SJCRH30 (cell line): ENCODE data around the gene ANAPC10. TPM values are rescaled to one million over a fixed set of nuclear protein-coding genes. Genes with fewer than 3 reads are reported as not detected.
"Not testable (repeated sequence)": the region's sequence is repeated elsewhere in the genome, so short reads cannot be mapped to it uniquely, and the experiment has no call there.

Source experiments
- DNase-seq, 2 experiments: peaks; one replicate each; pipeline ENCODE4 v3.0.0-alpha.2; 2015 to 2020
- H3K27ac ChIP-seq: fragments of 250-450 bp; sonication (Bioruptor Pico); 2 replicates; pipeline ENCODE4 v1.5.1; 2020; ENCODE audit warnings: mild to moderate bottlenecking, moderate library complexity
- H3K27me3 ChIP-seq: fragments of 250-450 bp; sonication (Bioruptor Pico); 2 replicates; pipeline ENCODE4 v1.5.1; 2020; ENCODE audit warnings: mild to moderate bottlenecking, moderate library complexity
- H3K36me3 ChIP-seq: fragments of 250-450 bp; sonication (Bioruptor Pico); 2 replicates; pipeline ENCODE4 v1.5.1; 2020; ENCODE audit warnings: mild to moderate bottlenecking, moderate library complexity
- H3K4me1 ChIP-seq: fragments of 250-450 bp; sonication (Bioruptor Pico); 2 replicates; pipeline ENCODE4 v1.5.1; 2020; ENCODE audit warnings: mild to moderate bottlenecking, moderate library complexity
- H3K4me3 ChIP-seq: fragments of 250-450 bp; sonication (Bioruptor Pico); 2 replicates; pipeline ENCODE4 v1.5.1; 2020; ENCODE audit warnings: mild to moderate bottlenecking, moderate library complexity
- H3K9me3 ChIP-seq: fragments of 250-450 bp; sonication (Bioruptor Pico); replicated peaks from 2 replicates; pipeline ENCODE4 v1.5.1; 2020; ENCODE audit warnings: mild to moderate bottlenecking, moderate library complexity
- total RNA-seq: library from RNA; depleted of rRNA; stranded (reverse); fragments of >200 nt; shearing (Covaris generic); gene quantifications from 2 replicates; pipeline ENCODE4 v1.2.3, GENCODE V29; 2014; rRNA removed

Gene ANAPC10, protein sequence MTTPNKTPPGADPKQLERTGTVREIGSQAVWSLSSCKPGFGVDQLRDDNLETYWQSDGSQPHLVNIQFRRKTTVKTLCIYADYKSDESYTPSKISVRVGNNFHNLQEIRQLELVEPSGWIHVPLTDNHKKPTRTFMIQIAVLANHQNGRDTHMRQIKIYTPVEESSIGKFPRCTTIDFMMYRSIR
- 29.3 and 30.7 TPM in 2 replicates for total RNA-seq

DNA sequence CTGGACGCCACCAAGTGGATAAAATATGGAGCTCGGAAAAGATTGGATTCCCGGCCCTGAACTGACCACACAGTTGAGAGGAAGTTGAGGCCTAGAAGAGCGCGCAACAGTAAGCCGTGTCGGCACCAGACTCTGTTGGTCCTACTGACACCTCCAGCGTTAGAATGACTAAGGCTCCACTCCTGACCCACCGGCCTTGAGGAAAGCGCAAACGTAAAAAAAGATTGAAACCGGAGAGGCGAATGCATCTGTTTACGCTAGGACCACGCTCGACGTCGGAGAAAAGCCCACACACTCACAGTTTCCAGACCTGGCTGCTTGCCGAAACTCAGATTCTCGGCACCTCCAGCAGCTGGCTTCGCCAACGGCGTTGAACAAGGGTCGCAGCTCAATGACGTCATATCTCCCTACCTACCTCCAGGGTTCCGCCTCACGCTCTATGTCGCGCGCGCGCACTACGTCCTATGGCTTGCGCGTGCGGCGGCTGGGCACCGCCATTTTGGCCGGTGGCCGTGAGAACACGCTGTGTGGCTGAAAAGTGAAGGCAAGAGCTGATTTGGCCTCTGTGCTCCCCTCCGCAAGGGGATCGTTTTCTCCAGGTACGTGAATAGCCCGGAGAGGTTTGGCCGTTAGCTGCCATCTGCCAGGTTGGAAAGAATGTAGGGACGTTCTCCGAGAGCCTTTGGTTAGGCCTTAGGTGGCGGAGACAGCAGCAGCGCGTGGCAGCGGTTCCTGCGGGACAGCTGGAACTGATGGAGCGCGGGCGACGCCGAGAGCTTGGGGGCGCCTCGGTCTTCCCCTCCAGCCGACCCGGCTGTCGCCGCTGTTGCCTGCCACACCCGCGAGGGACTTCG, at the start of gene ANAPC10, which contains the start of gene ABCE1:
Gene ANAPC10, minus strand, starts transcription at position 376 of the 854 bp plus-strand sequence. CDS start 2,097 bp downstream, outside the sequence.
Gene ABCE1, plus strand, starts transcription at position 491 of the 854 bp plus-strand sequence. CDS start 6,102 bp downstream, outside the sequence.
- Histone ChIP-seq H3K36me3 (peaks cover 28% of the 10 kb centered on the region), H3K9me3 (no peaks in the 10 kb centered on the region), H3K4me3 (peak within 1 kb of the TSS; percentile 90), H3K4me1 (0 out of 2 replicates have a peak, but pooled peaks cover 4% of the 10 kb centered on the region), H3K27ac (peak within 1 kb of the TSS; percentile 95), H3K27me3 (no peaks in the 10 kb centered on the region)
- DNase-seq = peak; percentile 97 to 98

DNA sequence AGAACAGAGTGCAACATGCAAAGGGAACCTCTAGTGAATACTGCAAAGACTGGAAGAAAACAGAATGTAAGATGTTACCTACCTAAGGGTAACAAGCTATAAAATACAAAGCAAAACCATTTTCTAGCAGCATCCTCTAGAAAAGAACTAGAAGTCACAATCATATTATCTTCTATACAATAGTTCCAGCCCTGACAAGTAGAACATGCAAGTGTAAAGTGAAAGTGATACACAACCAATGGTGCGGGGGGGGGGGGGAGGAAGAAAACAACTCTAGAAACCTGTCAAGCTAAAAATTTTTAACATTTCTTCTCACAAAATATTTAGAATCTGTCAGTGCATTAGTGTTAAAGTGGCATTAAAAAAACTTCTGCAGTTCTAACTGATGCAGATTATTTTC, 38.2 kb upstream of the ANAPC10 start:
- H3K27ac ChIP-seq, DNase-seq: not testable (repeated sequence)

DNA sequence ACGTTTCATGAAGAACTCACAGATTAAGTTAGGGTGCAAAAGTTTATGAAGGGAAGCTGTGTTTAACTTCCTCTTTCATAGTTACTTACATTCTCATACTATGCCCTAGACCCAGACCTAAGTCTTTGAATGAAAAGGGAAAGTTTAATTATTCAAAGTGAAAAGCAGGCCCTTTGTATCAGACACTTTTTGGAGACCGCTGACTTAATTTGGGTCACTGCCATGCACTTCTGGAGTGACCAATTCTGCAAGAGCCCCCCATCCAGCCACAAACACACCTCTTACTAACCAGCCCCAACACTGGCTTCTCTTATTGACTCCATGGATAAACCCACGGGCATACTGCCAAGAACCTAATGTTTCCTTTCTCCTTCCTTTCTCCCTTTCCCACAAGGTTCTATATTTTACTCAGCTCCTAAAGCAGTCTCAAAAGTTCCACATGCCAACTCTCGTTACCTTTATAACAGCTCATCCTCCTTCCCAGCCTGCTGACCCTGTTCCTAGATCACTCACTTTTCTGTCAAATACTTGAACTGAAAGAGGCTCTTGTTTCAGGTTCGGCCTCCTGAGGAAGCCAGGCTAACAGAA, 34.6 kb upstream of the ANAPC10 start:
- Histone ChIP-seq H3K9me3 (no peaks in the 10 kb centered on the region), H3K27me3 (no peaks in the 10 kb centered on the region), H3K27ac (no peak overlapping the region), H3K4me1 (no peaks in the 10 kb centered on the region), H3K4me3 (no peak overlapping the region), H3K36me3 (peaks cover 22% of the 10 kb centered on the region)
- peak; percentile 3 to 27 for DNase-seq

More for the DNA sequence above, 38.2 kb upstream of the ANAPC10 start:
- H3K4me3 ChIP-seq, H3K27me3 ChIP-seq, H3K4me1 ChIP-seq, H3K9me3 ChIP-seq: not testable (repeated sequence)
- H3K36me3 ChIP-seq = peaks cover 26% of the 10 kb centered on the region

DNA sequence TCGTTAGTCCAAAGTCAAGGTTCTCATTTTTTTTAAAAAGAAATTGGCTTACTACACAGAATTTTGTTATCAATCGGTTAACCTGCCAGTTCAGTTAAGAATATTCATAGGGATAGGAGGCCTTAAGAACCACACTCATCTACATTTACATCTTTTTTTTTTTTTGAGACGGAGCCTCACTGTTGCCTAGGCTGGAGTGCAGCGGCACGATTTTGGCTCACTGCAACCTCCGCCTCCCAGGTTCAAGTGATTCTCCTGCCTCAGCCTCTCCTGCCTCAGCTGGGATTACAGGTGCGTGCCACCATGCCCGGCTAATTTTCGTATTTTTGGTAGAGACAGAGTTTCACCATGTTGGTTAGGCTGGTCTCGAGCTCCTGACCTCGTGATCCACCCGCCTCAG, 33.9 kb upstream of the ANAPC10 start:
- no peak overlapping the region for H3K27ac ChIP-seq

DNA sequence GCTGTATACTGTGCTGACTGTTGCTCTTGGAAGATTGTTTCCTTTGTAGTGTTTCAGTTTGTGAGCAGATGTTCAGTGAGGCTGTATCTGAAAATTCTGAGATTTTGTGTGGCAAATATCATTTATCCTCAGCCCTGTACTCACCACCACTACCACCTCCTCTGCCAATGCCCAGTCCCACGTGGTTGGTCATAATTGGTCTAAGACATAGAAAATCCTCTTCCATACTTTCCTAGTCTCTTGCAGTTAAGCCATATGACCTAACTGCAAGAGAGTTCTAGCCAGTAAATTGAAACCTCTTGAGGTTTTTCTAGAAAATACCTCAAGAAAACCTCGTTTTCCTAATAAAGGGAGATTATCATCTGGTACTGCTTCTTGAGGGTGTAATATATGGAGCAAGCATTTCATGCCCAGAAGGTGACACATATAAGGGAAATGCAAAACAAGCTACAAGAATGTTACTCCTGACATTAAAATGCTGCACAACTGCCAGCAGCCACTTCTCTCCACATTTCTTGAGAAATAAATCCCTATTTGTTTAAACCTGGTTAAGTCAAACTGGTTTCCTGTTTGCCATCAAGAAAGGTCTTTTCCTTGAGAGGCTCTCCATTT, 32.9 kb upstream of the ANAPC10 start:
- H3K9me3 ChIP-seq = no peaks in the 10 kb centered on the region
- H3K4me1 ChIP-seq = no peaks in the 10 kb centered on the region
- no peak overlapping the region for H3K27ac ChIP-seq
- DNase-seq = no peak
- H3K27me3 ChIP-seq = no peaks in the 10 kb centered on the region
- peaks cover 34% of the 10 kb centered on the region for H3K36me3 ChIP-seq
- H3K4me3 ChIP-seq = no peak overlapping the region

More for the DNA sequence above, 33.9 kb upstream of the ANAPC10 start:
- no peaks in the 10 kb centered on the region for H3K9me3 ChIP-seq
- H3K4me1 ChIP-seq = no peaks in the 10 kb centered on the region
- H3K4me3 ChIP-seq = no peak overlapping the region
- DNase-seq = no peak
- peaks cover 27% of the 10 kb centered on the region for H3K36me3 ChIP-seq
- no peaks in the 10 kb centered on the region for H3K27me3 ChIP-seq

DNA sequence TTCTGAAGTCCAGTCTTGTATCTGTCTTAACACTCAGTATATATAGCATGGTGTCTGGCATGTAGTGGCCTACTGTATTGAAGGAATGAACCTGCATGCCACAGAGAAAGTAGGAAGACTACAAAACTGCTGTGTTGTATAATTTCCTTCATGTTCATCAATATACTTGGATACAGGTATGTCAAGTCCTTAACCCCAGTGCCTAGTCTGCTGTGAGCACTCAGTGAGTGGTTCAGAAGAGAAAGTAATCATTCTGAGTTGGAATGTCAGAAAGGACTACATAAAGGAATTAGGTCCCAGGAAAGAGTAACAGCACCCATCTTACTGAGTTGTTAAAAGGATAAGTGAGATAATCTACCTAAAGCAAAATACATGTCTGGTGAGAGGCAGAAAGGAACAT, 32.1 kb upstream of the ANAPC10 start:
- H3K4me3 ChIP-seq = no peak overlapping the region
- H3K4me1 ChIP-seq = no peaks in the 10 kb centered on the region
- peaks cover 42% of the 10 kb centered on the region for H3K36me3 ChIP-seq
- no peaks in the 10 kb centered on the region for H3K27me3 ChIP-seq
- no peaks in the 10 kb centered on the region for H3K9me3 ChIP-seq
- no peak overlapping the region for H3K27ac ChIP-seq
- DNase-seq = no peak

DNA sequence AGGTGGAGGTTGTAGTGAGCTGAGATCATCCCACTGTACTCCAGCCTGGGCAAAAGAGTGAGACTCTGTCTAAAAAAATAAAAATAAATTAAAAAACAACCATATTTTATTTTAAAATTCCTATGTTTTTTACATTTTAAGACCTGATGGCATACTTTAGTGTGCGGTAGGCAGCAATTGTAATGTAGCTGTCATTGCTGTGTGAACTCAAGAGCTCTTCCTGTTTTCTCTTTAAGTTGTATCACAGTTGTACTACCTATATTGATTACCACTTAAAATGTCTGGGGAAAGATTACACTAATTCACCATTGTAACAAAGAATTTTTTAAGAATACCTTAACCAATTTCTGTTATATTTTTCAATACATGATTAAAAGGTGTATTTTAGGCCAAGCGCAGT, 27.4 kb upstream of the ANAPC10 start:
- Histone ChIP-seq H3K9me3 (no peaks in the 10 kb centered on the region), H3K36me3 (peaks cover 77% of the 10 kb centered on the region)
- no peak for DNase-seq

DNA sequence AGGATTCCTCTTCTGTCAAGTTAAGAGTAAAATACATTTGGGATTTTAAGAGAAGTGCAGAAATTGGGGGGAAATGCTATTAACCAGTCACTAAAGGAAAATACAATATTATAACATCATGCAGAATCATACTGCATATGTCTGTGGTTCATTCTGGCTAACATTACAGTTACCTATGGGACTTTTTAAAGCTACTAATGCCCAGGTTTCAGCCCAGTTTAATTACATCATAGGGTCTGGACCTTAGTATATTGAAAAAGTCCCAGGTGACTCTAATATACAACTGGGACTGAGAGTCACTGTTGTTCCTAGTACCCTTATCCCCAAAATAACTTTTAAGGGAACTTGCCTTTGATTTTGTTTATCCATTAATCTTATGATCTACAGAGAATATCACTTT, 10.1 kb upstream of the ANAPC10 start:
- DNase-seq = no peak
- Histone ChIP-seq H3K36me3 (peaks cover 84% of the 10 kb centered on the region), H3K9me3 (no peaks in the 10 kb centered on the region), H3K27me3 (no peaks in the 10 kb centered on the region), H3K4me1 (peaks cover 8% of the 10 kb centered on the region; the same call in 1 of the 2 replicates), H3K27ac (no peak overlapping the region), H3K4me3 (no peak overlapping the region)

More for the DNA sequence above, 27.4 kb upstream of the ANAPC10 start:
- Histone ChIP-seq H3K4me1 (no peaks in the 10 kb centered on the region), H3K27me3 (no peaks in the 10 kb centered on the region), H3K4me3 (no peak overlapping the region), H3K27ac (no peak overlapping the region)

DNA sequence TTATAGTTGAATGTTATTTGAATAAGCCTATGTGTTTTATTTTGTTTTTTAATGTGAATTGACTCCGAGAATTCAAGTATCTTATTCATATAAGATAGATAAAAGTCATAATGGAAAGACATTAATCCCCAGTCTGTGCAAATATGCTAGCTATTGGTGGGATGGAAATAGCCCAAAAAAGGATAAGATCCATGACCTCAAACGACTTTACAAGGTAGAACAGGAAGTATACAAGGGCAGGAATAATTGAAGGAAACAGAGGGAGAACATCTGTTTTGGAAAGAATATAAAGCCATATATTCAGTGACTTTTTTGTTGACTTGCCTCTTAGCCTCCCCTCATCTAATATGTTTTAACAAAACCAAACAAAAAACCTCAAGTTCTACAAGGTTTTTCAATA, 9.1 kb upstream of the ANAPC10 start:
- Histone ChIP-seq H3K27me3 (no peaks in the 10 kb centered on the region), H3K4me1 (peaks cover 8% of the 10 kb centered on the region; the same call in 1 of the 2 replicates), H3K36me3 (peaks cover 78% of the 10 kb centered on the region), H3K27ac (peak overlapping the region; percentile 14; the same call in 1 of the 2 replicates), H3K4me3 (no peak overlapping the region), H3K9me3 (no peaks in the 10 kb centered on the region)
- peak in 1 of 2 experiments; percentile 41 for DNase-seq

DNA sequence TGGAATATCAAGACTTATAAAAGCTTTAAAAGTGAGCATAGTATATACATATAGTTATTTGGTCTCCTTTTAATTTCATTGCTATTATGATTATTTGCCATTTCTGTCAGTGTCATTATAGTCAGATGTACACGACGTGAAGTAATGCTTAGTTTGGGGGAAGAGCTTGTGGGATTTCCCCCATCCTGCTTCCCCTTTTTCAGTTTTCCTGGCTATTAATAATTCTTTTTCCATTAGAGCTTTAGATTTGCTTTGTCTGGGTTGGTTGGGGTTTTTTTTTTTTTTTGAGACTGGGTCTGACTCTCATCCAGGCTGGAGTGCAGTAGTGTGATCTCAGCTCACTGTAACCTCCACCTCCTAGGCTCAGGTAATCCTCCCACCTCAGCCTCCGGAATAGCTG, 5.5 kb upstream of the ANAPC10 start:
- Histone ChIP-seq H3K9me3 (no peaks in the 10 kb centered on the region), H3K36me3 (peaks cover 54% of the 10 kb centered on the region), H3K4me3 (no peak overlapping the region), H3K4me1 (peaks cover 12% of the 10 kb centered on the region; the same call in 1 of the 2 replicates), H3K27ac (no peak overlapping the region), H3K27me3 (no peaks in the 10 kb centered on the region)
- DNase-seq = no peak

DNA sequence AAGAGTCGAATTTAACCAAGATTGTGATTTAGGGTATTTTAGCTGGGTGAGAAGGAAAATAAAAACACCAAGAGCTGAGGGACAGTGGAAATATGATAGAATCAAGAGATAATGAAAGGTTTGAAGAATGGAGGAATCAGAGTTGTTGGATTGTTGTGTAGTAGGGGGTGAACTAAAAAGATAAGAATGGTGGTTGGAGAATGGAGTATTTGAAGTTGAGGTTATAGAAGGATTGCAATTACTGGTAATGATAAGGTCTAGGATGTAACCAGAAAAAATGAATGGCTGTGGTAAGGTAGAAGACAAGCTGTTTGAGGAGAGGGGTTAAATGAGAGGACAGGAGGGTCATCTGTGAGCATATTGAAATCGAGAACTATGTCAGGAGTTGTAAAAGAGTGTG, 4.6 kb upstream of the ANAPC10 start:
- H3K4me3 ChIP-seq = no peak overlapping the region
- H3K27ac ChIP-seq = no peak overlapping the region
- no peaks in the 10 kb centered on the region for H3K9me3 ChIP-seq
- peaks cover 12% of the 10 kb centered on the region; the same call in 1 of the 2 replicates for H3K4me1 ChIP-seq
- H3K27me3 ChIP-seq = no peaks in the 10 kb centered on the region
- no peak for DNase-seq
- H3K36me3 ChIP-seq = peaks cover 45% of the 10 kb centered on the region

DNA sequence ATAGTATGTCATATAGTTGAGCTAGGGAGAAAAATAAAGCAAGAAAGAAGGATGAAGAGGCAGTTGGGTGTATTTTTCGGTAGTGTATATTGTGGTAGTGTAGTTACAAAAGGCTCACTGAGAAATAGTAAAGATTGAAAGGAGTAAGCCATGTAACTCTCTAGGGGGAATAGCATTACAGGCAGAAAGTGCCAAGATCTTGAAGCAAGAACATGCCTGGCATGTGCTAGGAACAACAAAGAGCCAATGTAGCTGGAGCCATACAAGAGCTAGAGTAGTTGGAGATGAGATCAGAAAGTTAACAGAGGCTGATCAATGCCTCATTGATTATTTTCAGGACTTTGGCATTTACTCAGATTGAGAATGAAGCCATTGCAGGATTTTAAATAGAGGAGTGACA, 3.1 kb upstream of the ANAPC10 start:
- DNase-seq = no peak
- Histone ChIP-seq H3K9me3 (no peaks in the 10 kb centered on the region), H3K27ac (no peak overlapping the region), H3K4me3 (no peak overlapping the region), H3K27me3 (no peaks in the 10 kb centered on the region), H3K36me3 (peaks cover 33% of the 10 kb centered on the region), H3K4me1 (peaks cover 4% of the 10 kb centered on the region; the same call in 1 of the 2 replicates)

DNA sequence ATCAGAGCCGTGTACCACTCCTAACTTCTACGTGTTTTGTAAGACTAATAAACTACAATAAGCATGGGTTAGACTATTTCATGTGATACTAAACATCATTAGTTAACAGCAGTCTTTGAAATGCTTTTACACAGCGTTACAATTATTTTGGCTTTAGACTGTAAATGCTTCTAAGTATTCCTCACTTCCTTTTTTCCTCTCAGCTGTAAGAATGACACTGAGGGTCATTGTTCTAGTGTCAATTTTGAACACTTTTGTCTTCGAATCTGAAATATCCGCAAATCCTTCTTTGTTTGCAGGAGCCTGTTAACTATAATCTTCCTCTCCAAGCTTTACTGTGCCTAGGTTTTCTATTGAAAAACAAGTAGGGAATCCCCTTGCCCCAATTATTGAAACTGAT, 1.7 kb upstream of the ANAPC10 start:
- peak in 1 of 2 experiments; percentile 2 for DNase-seq
- Histone ChIP-seq H3K27me3 (no peaks in the 10 kb centered on the region), H3K9me3 (no peaks in the 10 kb centered on the region), H3K36me3 (peaks cover 22% of the 10 kb centered on the region), H3K4me3 (peak overlapping the region; percentile 90), H3K4me1 (0 out of 2 replicates have a peak, but pooled peaks cover 4% of the 10 kb centered on the region), H3K27ac (peak overlapping the region; percentile 95)

DNA sequence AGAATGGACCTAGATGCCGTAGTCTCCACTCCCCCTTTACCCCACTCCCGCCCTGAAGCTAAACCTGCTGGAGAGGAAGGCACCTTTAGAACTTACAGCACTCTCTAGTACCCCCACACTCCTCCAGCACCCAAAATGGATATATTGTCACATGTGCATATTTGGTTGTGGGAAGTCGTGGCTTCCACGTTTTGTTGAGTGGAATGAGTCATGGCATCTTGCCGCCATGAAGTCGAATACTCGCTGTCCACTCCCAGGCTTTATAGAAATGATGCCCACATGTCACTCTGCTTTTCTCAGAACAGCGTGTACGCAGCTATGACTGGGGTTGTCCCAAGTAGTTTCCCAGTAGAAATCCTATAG, 660 bp upstream of the ANAPC10 start:
- Histone ChIP-seq H3K36me3 (peaks cover 27% of the 10 kb centered on the region), H3K4me1 (0 out of 2 replicates have a peak, but pooled peaks cover 4% of the 10 kb centered on the region), H3K4me3 (peak overlapping the region; percentile 90), H3K9me3 (no peaks in the 10 kb centered on the region), H3K27ac (peak overlapping the region; percentile 95), H3K27me3 (no peaks in the 10 kb centered on the region)
- peak in 1 of 2 experiments; percentile 52 for DNase-seq
